Thymus (tissue), 11 donors: Measurements from ENCODE around the gene AFAP1L2. TPM values are rescaled to one million over a fixed set of nuclear protein-coding genes. Genes with fewer than 3 reads are reported as not detected.
"Not testable (repeated sequence)": the region's sequence is repeated elsewhere in the genome, so short reads cannot be mapped to it uniquely, and the experiment has no call there.

ENCODE experiments used
- DNase-seq, 9 donors: peaks; one replicate each; pipeline ENCODE4 v3.0.0-alpha.2; 2013; ENCODE audit warnings: low spot score in 9 of 9, low read depth in 6 of 9, missing footprints in 1 of 9
- H3K27ac ChIP-seq, 2 donors: one replicate each; pipeline ENCODE4 v1.5.1; 2013; ENCODE audit warnings: control low read depth in 1 of 2, low read depth in 1 of 2, low read length in 1 of 2, mild to moderate bottlenecking in 1 of 2, moderate library complexity in 1 of 2
- H3K27me3 ChIP-seq, 2 donors: one replicate each; pipeline ENCODE4 v1.5.1; 2013; ENCODE audit warnings: low read length in 1 of 2; ENCODE audit not compliant: control insufficient read depth in 2 of 2, insufficient read depth in 1 of 2
- H3K36me3 ChIP-seq, 2 donors: one replicate each; pipeline ENCODE4 v1.5.1; 2013; ENCODE audit warnings: low read length in 1 of 2, mild to moderate bottlenecking in 1 of 2, moderate library complexity in 1 of 2; ENCODE audit not compliant: control insufficient read depth in 2 of 2, insufficient read depth in 2 of 2
- H3K4me1 ChIP-seq, 2 donors: one replicate each; pipeline ENCODE4 v1.5.1; 2013; ENCODE audit warnings: low read length in 2 of 2; ENCODE audit not compliant: control insufficient read depth in 2 of 2, insufficient read depth in 2 of 2
- H3K4me3 ChIP-seq, 2 donors: one replicate each; pipeline ENCODE4 v1.5.1; 2013; ENCODE audit warnings: low read length in 2 of 2, control low read depth in 1 of 2, mild to moderate bottlenecking in 1 of 2
- H3K9me3 ChIP-seq, 2 donors: one replicate each; pipeline ENCODE4 v1.5.1; 2013; ENCODE audit warnings: low read length in 1 of 2, mild to moderate bottlenecking in 1 of 2; ENCODE audit not compliant: control insufficient read depth in 2 of 2, insufficient read depth in 1 of 2
- WGBS: extraction: QIAGEN DNeasy Blood & Tissue Kit; methylation state at CpG from one replicate; pipeline ENCODE4 v1.1.7; 2013; 5-methylcytosine and 5-hydroxymethylcytosine counted together
- polyA plus RNA-seq: library from polyadenylated mRNA; stranded (reverse); fragments of 200-250 nt; gene quantifications from one replicate; pipeline ENCODE4 v1.2.3, GENCODE V29; 2013
- total RNA-seq: library from RNA; stranded (reverse); fragments of 120-200 nt; gene quantifications from one replicate; pipeline ENCODE4 v1.2.4, GENCODE V29; 2013
- donor health status: healthy.

Gene AFAP1L2
- total and polyA plus RNA-seq, 2 donors: 15.8 to 21.3 TPM

DNA sequence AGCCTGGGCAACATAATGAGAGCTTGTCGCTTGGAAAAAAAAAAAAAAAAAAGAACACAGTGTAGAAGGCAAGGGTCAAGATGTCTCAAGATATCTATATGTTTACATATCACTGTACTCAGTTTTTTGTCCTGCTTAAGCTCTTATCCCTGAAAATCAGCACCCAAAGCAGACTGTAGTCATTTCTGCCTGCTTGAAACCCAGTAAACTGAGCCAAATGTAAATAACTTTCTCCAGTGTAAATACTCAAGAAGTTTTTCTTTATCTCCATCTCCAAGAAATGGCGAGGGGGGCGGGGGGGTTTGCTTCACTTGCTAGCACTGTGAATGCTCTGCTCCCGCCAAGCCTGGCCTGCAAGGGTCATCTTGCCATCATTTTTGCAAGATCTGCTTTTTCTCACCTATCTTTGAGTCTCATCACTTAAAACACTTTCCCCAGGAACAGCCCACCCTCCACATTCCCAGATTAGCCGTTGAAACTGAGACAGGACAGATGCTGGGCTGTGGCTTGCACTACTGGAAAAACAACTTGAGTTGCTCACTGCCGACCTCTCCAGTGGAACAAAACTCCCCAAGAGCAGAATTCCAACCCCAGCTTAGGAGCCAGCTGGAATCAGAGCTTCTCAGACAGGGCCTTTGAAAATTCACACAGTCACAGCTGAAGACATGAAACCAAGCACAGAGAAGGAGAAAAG lies 54.6 kb downstream of the AFAP1L2 start:
- DNase-seq: no peak
- H3K27me3 ChIP-seq: no peaks in the 10 kb centered on the region
- H3K4me3 ChIP-seq: no peak overlapping the region
- H3K4me1 ChIP-seq: peaks cover 0 to 11% of the 10 kb centered on the region in 2 donors
- no peaks in the 10 kb centered on the region for H3K9me3 ChIP-seq
- 96% methylated on average over 6 of the region's 6 CpGs for WGBS
- H3K27ac ChIP-seq: peak overlapping the region in 1 of 2 donors; percentile 63
- H3K36me3 ChIP-seq: no peaks in the 10 kb centered on the region

DNA sequence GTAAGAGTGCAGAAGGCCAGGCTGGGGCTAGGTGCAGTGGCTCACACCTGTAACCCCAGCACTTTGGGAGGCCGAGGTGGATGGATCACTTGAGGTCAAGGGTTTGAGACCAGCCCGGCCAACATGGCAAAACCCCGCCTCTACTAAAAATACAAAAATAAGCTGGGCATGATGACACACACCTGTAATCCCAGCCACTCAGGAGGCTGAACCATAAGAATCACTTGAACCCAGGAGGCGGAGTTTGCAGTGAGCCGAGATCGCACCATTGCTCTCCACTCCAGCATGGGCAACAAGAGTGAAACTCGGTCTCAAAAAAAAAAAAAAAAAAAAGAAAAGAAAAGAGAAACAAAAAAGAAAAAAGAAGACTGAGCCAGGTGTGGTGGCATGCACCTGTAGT lies 55.2 kb downstream of the AFAP1L2 start:
- not testable (repeated sequence) for DNase-seq, H3K4me3 ChIP-seq, H3K27me3 ChIP-seq, H3K9me3 ChIP-seq, H3K27ac ChIP-seq, H3K36me3 ChIP-seq
- WGBS: 96% methylated on average over 7 of the region's 7 CpGs
- H3K4me1 ChIP-seq: peaks cover 0 to 11% of the 10 kb centered on the region in 2 donors

DNA sequence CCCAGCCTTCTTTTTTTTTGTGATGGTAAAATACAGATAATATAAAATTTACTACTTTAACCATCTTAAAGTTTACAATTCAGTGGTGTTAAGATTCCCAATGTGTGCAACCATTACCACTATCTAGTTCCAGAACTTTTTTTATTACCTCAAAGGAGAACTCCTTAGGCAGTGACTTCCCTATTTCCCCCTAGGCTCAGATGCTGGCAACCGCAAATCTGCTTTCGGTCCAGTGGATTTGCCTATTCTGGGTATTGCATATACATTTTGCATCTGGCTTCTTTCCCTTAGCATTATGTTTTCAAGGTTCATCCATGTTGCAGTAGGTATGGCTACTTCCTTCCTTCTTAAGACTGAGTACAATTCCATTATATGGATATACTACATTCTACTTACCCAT lies 56.5 kb downstream of the AFAP1L2 start:
- H3K27me3 ChIP-seq: no peaks in the 10 kb centered on the region
- H3K9me3 ChIP-seq: no peaks in the 10 kb centered on the region
- H3K4me3 ChIP-seq: no peak overlapping the region
- H3K4me1 ChIP-seq: peaks cover 0 to 9% of the 10 kb centered on the region in 2 donors
- H3K27ac ChIP-seq: no peak overlapping the region
- no peaks in the 10 kb centered on the region for H3K36me3 ChIP-seq
- WGBS: 96% methylated on average over 2 of the region's 2 CpGs
- DNase-seq: no peak

DNA sequence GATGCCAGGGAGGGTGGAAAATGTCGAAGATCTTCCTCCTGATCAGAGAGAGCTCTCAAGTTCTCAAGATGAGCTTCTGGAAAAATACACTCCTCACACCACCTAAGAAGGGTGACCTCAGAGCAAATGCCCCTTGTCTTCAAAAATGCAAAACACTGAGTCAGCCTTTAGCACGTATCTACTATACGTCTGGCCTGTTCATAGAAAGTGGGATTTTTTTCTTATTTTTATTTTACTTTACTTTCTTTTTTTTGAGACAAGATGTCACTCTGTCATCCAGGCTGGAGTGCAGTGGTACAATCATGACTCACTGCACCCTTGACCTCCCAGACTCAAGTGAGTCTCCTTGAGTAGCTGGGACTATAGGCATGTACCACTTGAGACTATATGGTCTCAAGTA lies 57.1 kb downstream of the AFAP1L2 start:
- H3K4me3 ChIP-seq: no peak overlapping the region
- no peaks in the 10 kb centered on the region for H3K36me3 ChIP-seq
- H3K27me3 ChIP-seq: no peaks in the 10 kb centered on the region
- no peak overlapping the region for H3K27ac ChIP-seq
- no peak for DNase-seq
- peaks cover 0 to 6% of the 10 kb centered on the region in 2 donors for H3K4me1 ChIP-seq
- 90% methylated on average over 3 of the region's 3 CpGs for WGBS
- no peaks in the 10 kb centered on the region for H3K9me3 ChIP-seq

DNA sequence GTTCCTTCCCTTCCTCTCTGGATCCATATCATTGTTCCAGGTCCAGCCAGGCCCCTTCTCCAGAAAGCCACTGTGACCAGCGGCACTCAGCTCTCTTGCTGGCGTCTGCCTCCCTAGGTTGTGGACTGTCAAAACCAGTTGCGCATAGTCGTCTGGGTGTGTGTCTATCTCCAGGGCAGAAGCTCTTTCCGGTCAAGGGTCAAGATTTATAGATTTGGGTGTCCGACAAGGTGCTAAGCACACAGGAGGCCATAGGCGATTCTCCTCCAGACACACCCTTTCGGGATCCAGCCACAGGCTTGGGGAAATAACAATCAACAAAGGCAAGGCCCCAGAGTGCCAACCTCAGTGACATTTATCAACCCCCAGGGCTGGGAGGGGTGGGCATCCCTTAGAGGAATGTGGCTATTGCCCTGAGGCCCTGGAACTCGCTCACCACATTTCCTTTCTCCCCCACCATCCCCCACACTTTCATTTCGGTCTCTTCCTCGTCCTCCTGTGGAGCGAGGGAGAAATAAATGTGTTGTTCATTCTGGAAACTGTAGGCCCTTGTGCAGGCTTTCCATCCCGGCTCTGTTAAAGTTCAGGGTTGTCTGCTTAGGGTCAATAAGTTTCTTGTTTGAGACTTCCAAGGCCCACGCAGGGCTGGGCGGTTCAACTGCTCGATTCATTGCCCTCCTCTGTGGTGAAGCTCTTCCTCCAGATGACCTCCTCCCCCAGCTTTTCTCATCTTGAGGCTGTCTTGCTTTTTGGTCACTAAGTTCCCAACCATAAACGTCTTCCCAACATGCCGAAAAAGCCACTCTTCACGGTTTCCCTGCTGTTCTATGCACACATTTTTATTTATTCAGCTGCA lies 57.9 kb downstream of the AFAP1L2 start:
- Histone ChIP-seq H3K27ac (no peak overlapping the region), H3K9me3 (no peaks in the 10 kb centered on the region), H3K36me3 (no peaks in the 10 kb centered on the region), H3K4me1 (peaks cover 0 to 4% of the 10 kb centered on the region in 2 donors), H3K27me3 (no peaks in the 10 kb centered on the region), H3K4me3 (no peak overlapping the region)
- WGBS: 85% methylated on average over 19 of the region's 19 CpGs
- no peak for DNase-seq

DNA sequence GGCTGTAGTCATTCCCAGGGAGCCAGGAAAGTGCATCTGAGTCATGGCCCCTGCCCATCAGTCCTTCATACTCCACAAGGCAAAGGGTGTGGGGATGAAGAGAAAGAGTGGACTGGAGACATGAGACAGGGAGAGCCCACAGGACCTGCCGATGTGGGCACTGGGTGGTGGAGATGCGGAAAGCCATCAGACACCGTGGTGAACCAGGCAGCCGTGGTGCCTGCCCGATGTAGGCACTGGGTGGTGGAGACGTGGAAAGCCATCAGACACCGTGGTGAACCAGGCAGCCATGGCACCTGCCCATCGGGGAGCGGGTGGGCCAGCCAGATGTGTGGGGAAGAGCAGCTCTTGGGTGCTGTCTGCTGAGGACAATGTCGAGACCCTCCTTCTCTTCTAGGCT lies 58.6 kb downstream of the AFAP1L2 start:
- H3K27ac ChIP-seq: no peak overlapping the region
- no peak for DNase-seq

DNA sequence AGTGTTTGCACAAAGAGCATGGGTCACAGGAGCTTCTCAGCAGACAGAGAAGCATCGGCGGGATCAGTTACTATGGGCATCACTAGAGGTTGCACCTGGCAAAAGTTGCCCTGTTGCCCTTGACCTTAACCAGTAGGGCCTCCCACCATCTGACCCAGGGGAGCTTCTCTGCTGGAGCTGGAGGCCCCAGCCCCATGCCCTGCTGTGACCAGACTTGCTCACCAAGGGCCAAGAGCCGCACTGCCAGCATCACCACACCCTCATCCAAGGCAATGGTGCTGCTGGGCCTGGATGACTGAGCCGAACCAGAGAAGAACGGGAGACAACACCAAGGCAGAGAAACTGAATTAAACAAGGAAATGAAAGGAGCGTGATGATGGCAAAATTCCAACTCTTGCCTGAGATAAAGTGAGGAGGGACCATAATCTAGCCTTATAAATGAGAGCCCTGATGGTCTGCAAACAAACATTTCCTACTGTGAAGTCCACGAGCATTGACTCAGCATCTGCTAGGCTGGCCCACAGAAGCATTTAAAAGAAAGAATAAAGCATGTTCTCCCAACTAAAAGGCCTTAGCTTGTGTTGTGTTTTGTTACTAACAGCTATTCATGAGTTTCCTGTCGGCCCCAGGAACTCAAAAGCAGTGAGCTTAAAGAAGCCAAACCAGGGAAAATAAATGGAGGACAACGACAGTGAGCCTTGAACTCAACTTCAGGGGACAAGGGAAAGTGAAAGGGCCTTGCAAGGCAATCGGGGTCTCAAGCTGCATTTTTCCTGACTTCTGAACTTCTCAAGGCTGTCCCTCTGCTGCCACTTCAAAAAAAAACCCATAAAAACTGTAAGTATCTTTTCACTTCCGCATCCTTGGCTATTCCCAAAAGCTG lies 60.4 kb downstream of the AFAP1L2 start:
- no peak for DNase-seq
- no peak overlapping the region for H3K27ac ChIP-seq
- 86% methylated on average over 11 of the region's 11 CpGs for WGBS

More for the DNA sequence above, 58.6 kb downstream of the AFAP1L2 start:
- H3K36me3 ChIP-seq: no peaks in the 10 kb centered on the region
- no peaks in the 10 kb centered on the region for H3K27me3 ChIP-seq
- H3K9me3 ChIP-seq: no peaks in the 10 kb centered on the region
- H3K4me3 ChIP-seq: no peak overlapping the region
- WGBS: 93% methylated on average over 10 of the region's 10 CpGs
- H3K4me1 ChIP-seq: peaks cover 0 to 2% of the 10 kb centered on the region in 2 donors

DNA sequence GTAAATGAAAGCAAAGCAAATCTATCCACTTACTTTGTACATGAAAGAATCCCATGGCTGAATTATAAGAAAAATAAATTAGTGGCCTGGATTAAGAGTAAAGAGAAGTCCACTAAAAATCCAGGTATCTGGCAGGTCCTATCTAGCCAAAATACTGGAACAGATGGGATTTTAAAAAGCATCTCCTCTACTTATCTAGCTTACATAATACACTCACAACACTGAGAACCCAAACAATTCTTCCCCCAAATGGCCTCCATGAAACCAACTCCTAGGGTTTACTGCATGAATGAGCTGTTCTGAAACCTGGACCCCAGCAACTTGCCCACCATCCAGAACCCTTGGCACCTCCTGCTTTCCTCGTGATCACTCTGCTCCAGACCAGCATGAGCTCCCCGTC lies 61.3 kb downstream of the AFAP1L2 start:
- Histone ChIP-seq H3K4me1 (peaks cover 0 to 4% of the 10 kb centered on the region in 2 donors), H3K27ac (no peak overlapping the region), H3K4me3 (no peak overlapping the region), H3K36me3 (no peaks in the 10 kb centered on the region), H3K9me3 (no peaks in the 10 kb centered on the region), H3K27me3 (no peaks in the 10 kb centered on the region)
- 98% methylated on average over 2 of the region's 2 CpGs for WGBS
- no peak for DNase-seq

More for the DNA sequence above, 60.4 kb downstream of the AFAP1L2 start:
- Histone ChIP-seq H3K4me3 (no peak overlapping the region), H3K36me3 (no peaks in the 10 kb centered on the region), H3K27me3 (no peaks in the 10 kb centered on the region), H3K4me1 (peaks cover 0 to 4% of the 10 kb centered on the region in 2 donors), H3K9me3 (no peaks in the 10 kb centered on the region)
